Tibial nerve (tissue), 4 donors: ENCODE results near the gene PRDM4.

Source experiments
- EP300 ChIP-seq, 2 donors: sonication (generic); formaldehyde crosslinking; IDR thresholded peaks; one replicate each; pipeline ENCODE4 v1.6.1; 2017; ENCODE audit warnings: antibody characterized with exemption in 2 of 2, mild to moderate bottlenecking in 1 of 2
- POLR2A ChIP-seq, 2 donors: fragments of 450-650 bp; IDR thresholded peaks; one replicate each; pipeline ENCODE4 v1.6.1; 2017; ENCODE audit warnings: antibody characterized with exemption in 2 of 2, mild to moderate bottlenecking in 2 of 2, moderate library complexity in 2 of 2
- TF ChIP-seq, protein P1 (sequence below), 5 experiments: fragments of 200-600 bp in 3 of 5; fragments of 450-650 bp in 2 of 5; sonication (generic) in 3 of 5; IDR thresholded peaks; one replicate each; pipeline ENCODE4 v1.5.1; 2016 to 2019; ENCODE audit warnings: antibody characterized with exemption in 5 of 5, mild to moderate bottlenecking in 3 of 5, moderate library complexity in 2 of 5

DNA sequence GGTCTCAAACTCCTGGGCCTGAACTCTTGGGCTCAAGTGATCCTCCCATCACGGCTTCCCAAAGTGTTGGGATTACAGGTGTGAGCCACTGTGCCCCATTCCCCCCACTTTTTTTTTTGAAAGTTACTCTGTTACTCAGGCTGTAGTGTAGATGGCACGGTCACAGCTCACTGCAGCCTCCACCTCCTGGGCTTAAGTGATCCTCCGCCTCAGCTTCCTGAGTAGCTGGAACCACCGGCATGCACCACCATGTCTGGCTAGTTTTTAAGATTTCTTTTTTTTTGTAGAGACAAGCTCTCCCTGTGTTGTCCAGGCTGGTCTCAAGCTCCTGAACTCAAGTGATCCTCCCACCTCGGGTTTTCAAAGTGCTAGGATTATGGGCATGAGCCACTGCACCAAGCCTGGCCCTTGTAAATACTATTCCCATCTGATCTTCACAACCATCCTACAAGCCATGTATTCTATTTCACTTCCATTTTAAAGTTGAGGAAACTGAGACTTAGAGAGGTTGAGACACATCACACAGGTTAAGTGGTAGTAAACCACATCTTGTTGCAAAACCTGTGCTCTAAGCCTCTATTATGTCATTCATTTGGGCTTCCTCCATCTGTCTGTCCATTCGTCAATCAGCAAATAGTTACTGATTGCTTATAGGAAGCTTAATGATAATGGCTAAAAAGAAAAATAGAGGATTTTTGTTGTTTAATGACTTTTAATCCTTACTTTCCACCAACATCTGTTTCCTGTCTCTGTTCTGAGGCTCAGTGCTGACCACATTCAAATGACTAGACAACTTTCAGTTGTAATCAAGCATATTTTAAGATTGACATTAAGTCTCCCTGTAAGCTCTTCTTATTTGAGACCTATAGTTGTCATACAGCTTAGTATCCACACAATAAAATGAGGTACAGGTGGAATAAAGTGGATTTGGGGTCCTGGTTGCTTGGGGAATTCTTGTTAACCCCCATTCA lies 22.8 kb upstream of the PRDM4 start:
- TF ChIP-seq, protein P1, sequence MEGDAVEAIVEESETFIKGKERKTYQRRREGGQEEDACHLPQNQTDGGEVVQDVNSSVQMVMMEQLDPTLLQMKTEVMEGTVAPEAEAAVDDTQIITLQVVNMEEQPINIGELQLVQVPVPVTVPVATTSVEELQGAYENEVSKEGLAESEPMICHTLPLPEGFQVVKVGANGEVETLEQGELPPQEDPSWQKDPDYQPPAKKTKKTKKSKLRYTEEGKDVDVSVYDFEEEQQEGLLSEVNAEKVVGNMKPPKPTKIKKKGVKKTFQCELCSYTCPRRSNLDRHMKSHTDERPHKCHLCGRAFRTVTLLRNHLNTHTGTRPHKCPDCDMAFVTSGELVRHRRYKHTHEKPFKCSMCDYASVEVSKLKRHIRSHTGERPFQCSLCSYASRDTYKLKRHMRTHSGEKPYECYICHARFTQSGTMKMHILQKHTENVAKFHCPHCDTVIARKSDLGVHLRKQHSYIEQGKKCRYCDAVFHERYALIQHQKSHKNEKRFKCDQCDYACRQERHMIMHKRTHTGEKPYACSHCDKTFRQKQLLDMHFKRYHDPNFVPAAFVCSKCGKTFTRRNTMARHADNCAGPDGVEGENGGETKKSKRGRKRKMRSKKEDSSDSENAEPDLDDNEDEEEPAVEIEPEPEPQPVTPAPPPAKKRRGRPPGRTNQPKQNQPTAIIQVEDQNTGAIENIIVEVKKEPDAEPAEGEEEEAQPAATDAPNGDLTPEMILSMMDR (IDR thresholded peaks at IDR 0.05) = no peak
- TF ChIP-seq POLR2A (IDR thresholded peaks at IDR 0.05) (no peak), EP300 (IDR thresholded peaks at IDR 0.05) (no peak)
